ENCODE data around the gene ERGIC1. TPM values are rescaled to one million over a fixed set of nuclear protein-coding genes. Genes with fewer than 3 reads are reported as not detected.
A peak's percentile ranks its signal among the peaks of the same experiment; 100 is the strongest.

The ERGIC1 gene
- total and polyA plus RNA-seq, 8 donors = 54.5 to 293 (median 104) TPM

GRCh38 chr5:172788771-172789686 is 45.0 kb upstream of the ERGIC1 start:
- Histone ChIP-seq H3K4me3 (no peak overlapping the region), H3K4me1 (peaks cover 25 to 43% (median 32%) of the 10 kb centered on the region in 4 donors)
- 36 to 49% (median 45%) methylated on average over 17 to 21 of the region's 21 CpGs for WGBS, 5 donors

GRCh38 chr5:172789687-172790495 is 44.2 kb upstream of the ERGIC1 start:
- H3K4me1 ChIP-seq = peaks cover 33 to 52% (median 37%) of the 10 kb centered on the region in 4 donors
- intact Hi-C loops (cut with DNase I; ENCODE audit: low total_unique reads) = no loop called here
- no peak for DNase-seq
- WGBS, 5 donors = 45 to 62% (median 60%) methylated on average over 9 of the region's 9 CpGs
- no peaks in the 10 kb centered on the region for H3K27me3 ChIP-seq
- H3K9me3 ChIP-seq = no peaks in the 10 kb centered on the region
- H3K4me3 ChIP-seq = no peak overlapping the region
- H3K27ac ChIP-seq = peak overlapping the region; percentile 73 to 94 (median 85)
- no peaks in the 10 kb centered on the region for H3K36me3 ChIP-seq
- TF ChIP-seq EP300 (IDR thresholded peaks at IDR 0.05) (no peak), POLR2A (IDR thresholded peaks at IDR 0.05) (no peak), POLR2AphosphoS5 (IDR thresholded peaks at IDR 0.05) (no peak), CTCF (IDR thresholded peaks at IDR 0.05) (no peak)

More at GRCh38 chr5:172788771-172789686, 45.0 kb upstream of the ERGIC1 start:
- intact Hi-C loops (cut with DNase I; ENCODE audit: low total_unique reads) = no loop called here
- no peaks in the 10 kb centered on the region for H3K27me3 ChIP-seq
- TF ChIP-seq POLR2AphosphoS5 (IDR thresholded peaks at IDR 0.05) = peak in 1 of 3 donors; percentile 36
- no peak for TF ChIP-seq EP300 (IDR thresholded peaks at IDR 0.05)
- no peaks in the 10 kb centered on the region for H3K36me3 ChIP-seq
- peak; percentile 76 to 85 for DNase-seq
- peak overlapping the region; percentile 73 to 94 (median 85) for H3K27ac ChIP-seq
- H3K9me3 ChIP-seq = no peaks in the 10 kb centered on the region

- H3K4me1 ChIP-seq = peaks cover 39 to 58% (median 43%) of the 10 kb centered on the region in 4 donors
- no peak for TF ChIP-seq POLR2A (IDR thresholded peaks at IDR 0.05)
- no peak for TF ChIP-seq POLR2AphosphoS5 (IDR thresholded peaks at IDR 0.05)
- TF ChIP-seq CTCF (IDR thresholded peaks at IDR 0.05) = no peak
- no peak for TF ChIP-seq EP300 (IDR thresholded peaks at IDR 0.05)
- no peak for DNase-seq
- H3K9me3 ChIP-seq = no peaks in the 10 kb centered on the region
- H3K27me3 ChIP-seq = no peaks in the 10 kb centered on the region
- H3K27ac ChIP-seq = peak overlapping the region in 3 of 5 donors; percentile 74 to 94 (median 85)
- no peak overlapping the region for H3K4me3 ChIP-seq
- intact Hi-C loops (cut with DNase I; ENCODE audit: low total_unique reads) = no loop called here
- H3K36me3 ChIP-seq = no peaks in the 10 kb centered on the region
- WGBS, 5 donors = 68 to 91% (median 80%) methylated on average over 5 of the region's 5 CpGs
Observed at GRCh38 chr5:172790496-172790889, 43.6 kb upstream of the ERGIC1 start.

- intact Hi-C loops (cut with DNase I; ENCODE audit: low total_unique reads) = no loop called here
- TF ChIP-seq EP300 (IDR thresholded peaks at IDR 0.05) (no peak), POLR2AphosphoS5 (IDR thresholded peaks at IDR 0.05) (no peak), POLR2A (IDR thresholded peaks at IDR 0.05) (no peak), CTCF (IDR thresholded peaks at IDR 0.05) (no peak)
- Histone ChIP-seq H3K36me3 (no peaks in the 10 kb centered on the region), H3K4me1 (peaks cover 39 to 66% (median 51%) of the 10 kb centered on the region in 4 donors), H3K9me3 (no peaks in the 10 kb centered on the region), H3K27me3 (no peaks in the 10 kb centered on the region), H3K27ac (peak overlapping the region in 4 of 5 donors; percentile 16 to 85 (median 26)), H3K4me3 (no peak overlapping the region)
- 65 to 80% (median 75%) methylated on average over 1 to 6 of the region's 6 CpGs for WGBS, 5 donors
- DNase-seq = no peak
Observed at GRCh38 chr5:172791286-172791685, 42.8 kb upstream of the ERGIC1 start.

Data from stomach (tissue), 9 donors.